ENCODE results near the gene SRRM3. TPM values are rescaled to one million over a fixed set of nuclear protein-coding genes. Genes with fewer than 3 reads are reported as not detected.
A peak's percentile ranks its signal among the peaks of the same experiment; 100 is the strongest.
"Not testable (repeated sequence)": the region's sequence is repeated elsewhere in the genome, so short reads cannot be mapped to it uniquely, and the experiment has no call there.

SRRM3 gene
- total RNA-seq, 2 experiments from 2014 or later = not detected

DNA sequence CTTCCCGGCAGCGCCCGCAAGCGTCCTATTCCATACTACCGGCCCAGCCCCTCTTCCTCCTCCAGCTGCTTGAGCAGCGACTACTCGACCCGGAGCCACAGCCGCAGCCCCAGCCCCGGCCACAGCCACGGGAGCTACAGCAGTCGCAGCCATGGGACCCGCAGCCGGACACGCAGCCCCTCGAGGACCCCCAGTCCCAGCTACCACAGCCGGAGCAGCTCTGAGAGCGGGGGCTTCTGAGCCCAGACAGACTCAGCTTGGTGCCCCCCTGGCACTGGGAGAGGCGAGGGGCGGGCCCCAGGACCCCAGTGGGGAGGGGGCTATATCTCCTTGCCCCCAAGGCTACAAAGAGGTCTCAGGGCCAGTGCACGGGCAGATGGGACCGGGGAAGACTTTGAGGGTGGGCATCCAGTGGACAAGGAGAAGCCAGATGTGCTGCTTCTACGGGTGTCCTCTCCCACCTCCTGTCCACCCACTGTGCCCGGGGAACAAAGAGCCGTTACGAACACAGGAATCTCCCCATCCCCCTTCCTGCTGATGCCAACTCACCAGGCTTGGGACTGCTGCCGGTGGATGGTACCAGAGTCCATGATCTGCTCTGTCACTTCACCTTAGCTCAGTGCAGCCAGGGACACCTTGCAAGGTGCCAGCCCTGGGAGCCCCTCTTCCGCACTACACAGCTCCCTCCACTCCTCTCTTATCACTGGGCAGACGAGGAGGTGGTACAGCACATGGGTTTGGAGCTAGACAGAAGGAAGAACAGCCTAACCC is 84.1 kb downstream of the SRRM3 start:
- Mint-ChIP-seq H3K27ac (no peak overlapping the region), H3K36me3 (ENCODE audit: low read depth) (no peaks in the 10 kb centered on the region), H3K4me1 (ENCODE audit: low read depth) (peaks cover 14% of the 10 kb centered on the region), H3K9me3 (ENCODE audit: insufficient read depth) (no peaks in the 10 kb centered on the region), H3K4me3 (no peak overlapping the region), H3K27me3 (ENCODE audit: low read depth) (peaks cover 24% of the 10 kb centered on the region)
- POLR2A ChIA-PET = interaction anchor here (0.6 to 0.9 kb wide), 2 partner anchors 33 to 210 kb away, joined by 3 to 4 read pairs; no protein-coding TSS in a partner anchor
- ATAC-seq = no peak
- CTCF ChIA-PET = interaction anchor here (0.9 to 1.2 kb wide), 2 partner anchors 28 to 107 kb away, joined by 3 read pairs; no protein-coding TSS in a partner anchor
- no peak for DNase-seq

DNA sequence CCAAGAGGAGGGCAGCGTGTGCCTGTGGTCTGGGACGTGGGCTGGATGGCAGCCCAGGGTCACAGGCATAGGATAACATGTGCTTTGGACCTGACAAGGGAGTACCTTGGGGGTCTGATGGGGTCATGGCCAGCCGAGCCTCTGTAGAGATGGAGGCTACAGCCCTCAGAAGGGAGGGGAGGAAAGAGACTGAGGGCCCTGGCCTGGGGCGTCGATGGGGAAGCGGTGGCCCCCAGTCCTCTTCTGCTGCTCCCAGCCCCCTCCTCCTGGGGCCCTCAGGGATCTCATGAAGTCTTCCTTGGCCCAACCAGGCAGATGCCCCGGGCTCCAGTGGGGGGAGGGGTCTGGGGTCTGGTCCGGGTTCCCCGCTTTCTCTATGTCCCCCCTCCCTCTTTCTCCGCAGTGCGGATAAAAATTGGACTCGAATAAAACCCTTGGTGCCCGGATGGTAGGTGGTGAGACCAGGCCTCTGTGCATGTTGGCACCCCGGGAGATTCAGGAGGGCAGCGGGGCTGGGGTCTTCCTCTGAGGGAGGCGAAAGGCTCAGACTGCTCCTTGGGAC is 85.2 kb downstream of the SRRM3 start:
- ChIA-PET POLR2A (interaction anchor here (0.6 kb wide), 1 partner anchor 13 kb away, joined by 3 read pairs; no protein-coding TSS in a partner anchor), CTCF (interaction anchor here (0.6 to 1.5 kb wide), 3 partner anchors 24 to 109 kb away, joined by 3 to 4 read pairs (median 3); no protein-coding TSS in a partner anchor)
- DNase-seq (no peak), ATAC-seq (no peak)
- Mint-ChIP-seq H3K27ac (no peak overlapping the region), H3K4me1 (ENCODE audit: low read depth) (peaks cover 20% of the 10 kb centered on the region), H3K4me3 (no peak overlapping the region), H3K9me3 (ENCODE audit: insufficient read depth) (no peaks in the 10 kb centered on the region), H3K36me3 (ENCODE audit: low read depth) (no peaks in the 10 kb centered on the region), H3K27me3 (ENCODE audit: low read depth) (peaks cover 18% of the 10 kb centered on the region)

DNA sequence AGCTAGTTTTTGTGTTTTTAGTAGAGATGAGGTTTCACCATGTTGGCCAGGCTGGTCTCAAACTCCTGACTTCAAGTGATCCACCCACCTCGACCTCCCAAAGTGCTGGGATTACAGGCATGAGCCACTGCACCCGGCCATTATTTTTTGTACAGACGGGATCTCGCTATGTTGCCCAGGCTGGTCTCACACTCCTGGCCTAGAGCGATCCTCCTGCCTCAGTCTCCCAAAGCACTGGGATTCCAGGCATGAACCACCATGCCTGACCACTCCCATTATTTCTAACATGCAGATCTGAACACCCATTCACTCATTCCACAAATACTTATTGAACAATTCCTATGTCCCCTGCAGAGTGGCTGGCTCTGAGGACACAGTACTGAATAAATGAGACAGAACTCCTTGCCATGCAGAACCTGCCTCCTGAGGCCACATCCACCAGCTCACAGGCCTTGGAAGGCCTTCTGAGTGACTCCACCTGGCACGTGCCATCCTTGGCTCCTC is 89.2 kb downstream of the SRRM3 start:
- Mint-ChIP-seq H3K27ac (peak overlapping the region; percentile 72), H3K4me1 (ENCODE audit: low read depth) (peaks cover 15% of the 10 kb centered on the region)
- H3K27me3 Mint-ChIP-seq (ENCODE audit: low read depth); DNase-seq; H3K4me3 Mint-ChIP-seq; H3K9me3 Mint-ChIP-seq (ENCODE audit: insufficient read depth); H3K36me3 Mint-ChIP-seq (ENCODE audit: low read depth); ATAC-seq: not testable (repeated sequence)
- POLR2A ChIA-PET = interaction anchor here (1.1 to 1.3 kb wide), 2 partner anchors 12 to 27 kb away, joined by 4 to 8 read pairs; no protein-coding TSS in a partner anchor
- CTCF ChIA-PET = interaction anchor here (0.7 to 3.4 kb wide), 19 partner anchors 9 to 113 kb away, joined by 3 to 93 read pairs (median 6); partner anchors contain the start of genes HSPB1 and YWHAG

DNA sequence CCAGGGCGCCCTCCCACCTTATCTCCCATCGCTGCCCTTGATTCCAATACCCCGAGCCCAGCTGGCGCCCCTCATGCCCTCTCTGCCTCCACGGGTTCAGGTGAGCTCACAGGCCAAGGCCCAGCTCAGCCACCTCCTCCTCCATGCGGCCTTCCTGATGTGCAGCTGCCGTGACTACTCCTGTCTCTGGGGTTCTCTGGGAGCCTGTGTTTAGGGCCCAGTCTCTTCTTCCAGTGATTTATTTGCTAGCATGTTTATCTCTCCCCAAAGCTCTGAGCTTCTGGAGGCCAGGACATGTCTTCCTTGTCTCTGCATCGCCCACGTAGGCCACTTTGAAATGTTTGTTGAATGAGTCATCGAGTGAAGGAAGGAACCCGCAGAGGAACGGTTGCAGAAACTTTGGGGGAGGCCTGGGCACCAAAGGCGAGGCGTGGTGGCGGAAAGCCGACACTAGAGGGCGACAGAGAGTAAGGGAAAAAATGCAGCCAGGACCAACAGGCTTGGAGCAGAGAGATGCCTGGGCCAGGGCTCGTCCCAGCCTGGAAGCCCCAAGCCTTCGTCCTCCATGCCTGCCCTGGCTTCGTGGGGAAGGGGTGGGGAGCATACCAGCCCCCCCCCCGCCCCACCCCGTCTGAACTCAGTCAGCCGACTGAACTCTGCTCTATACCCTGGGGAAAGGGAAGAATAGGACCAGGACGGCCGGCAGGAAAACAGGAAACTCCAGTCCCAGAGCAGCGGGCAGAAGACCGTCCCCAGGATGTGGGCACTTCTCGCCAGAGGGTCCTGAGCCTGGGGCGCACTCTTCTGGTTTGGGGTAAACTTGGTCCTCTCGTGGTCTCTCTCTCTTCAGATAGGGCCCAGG is 89.9 kb downstream of the SRRM3 start:
- ChIA-PET POLR2A (interaction anchor here (1.1 to 1.3 kb wide), 2 partner anchors 12 to 26 kb away, joined by 4 to 8 read pairs; no protein-coding TSS in a partner anchor), CTCF (interaction anchor here (0.7 to 3.4 kb wide), 19 partner anchors 8 to 113 kb away, joined by 3 to 93 read pairs (median 6); partner anchors contain the start of genes HSPB1 and YWHAG)
- peak; percentile 88 for ATAC-seq
- Mint-ChIP-seq H3K27me3 (ENCODE audit: low read depth) (peaks cover 4% of the 10 kb centered on the region), H3K27ac (peak overlapping the region; percentile 72), H3K9me3 (ENCODE audit: insufficient read depth) (no peaks in the 10 kb centered on the region), H3K4me3 (no peak overlapping the region), H3K4me1 (ENCODE audit: low read depth) (peaks cover 15% of the 10 kb centered on the region), H3K36me3 (ENCODE audit: low read depth) (no peaks in the 10 kb centered on the region)
- DNase-seq = peak; percentile 91

DNA sequence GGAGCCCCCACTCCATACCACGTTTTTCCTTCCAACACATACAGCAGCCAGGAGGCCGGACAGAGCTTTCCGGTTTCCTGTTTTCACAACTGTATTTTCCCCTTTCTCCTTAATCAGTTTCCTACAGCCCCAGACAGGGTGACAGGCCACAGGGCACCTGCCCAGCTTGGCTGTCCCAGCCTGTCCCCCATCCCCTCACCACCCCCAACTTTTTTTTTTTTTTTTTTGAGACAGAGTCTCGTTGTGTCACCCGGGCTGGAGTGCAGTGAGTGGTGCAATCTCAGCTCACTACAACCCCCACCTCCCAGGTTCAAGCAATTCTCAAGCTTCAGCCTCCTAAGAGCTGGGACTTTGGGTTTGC is 90.5 kb downstream of the SRRM3 start:
- Mint-ChIP-seq H3K36me3 (ENCODE audit: low read depth) (no peaks in the 10 kb centered on the region), H3K4me3 (no peak overlapping the region), H3K27ac (no peak overlapping the region), H3K4me1 (ENCODE audit: low read depth) (peaks cover 15% of the 10 kb centered on the region), H3K27me3 (ENCODE audit: low read depth) (peaks cover 4% of the 10 kb centered on the region), H3K9me3 (ENCODE audit: insufficient read depth) (no peaks in the 10 kb centered on the region)
- POLR2A ChIA-PET = interaction anchor here (0.6 kb wide), 1 partner anchor 20 kb away, joined by 4 read pairs; no protein-coding TSS in a partner anchor
- DNase-seq (no peak), ATAC-seq (no peak)
- CTCF ChIA-PET = interaction anchor here (1.6 to 3.4 kb wide), 7 partner anchors 13 to 114 kb away, joined by 8 to 93 read pairs (median 21); partner anchors contain the start of gene HSPB1

DNA sequence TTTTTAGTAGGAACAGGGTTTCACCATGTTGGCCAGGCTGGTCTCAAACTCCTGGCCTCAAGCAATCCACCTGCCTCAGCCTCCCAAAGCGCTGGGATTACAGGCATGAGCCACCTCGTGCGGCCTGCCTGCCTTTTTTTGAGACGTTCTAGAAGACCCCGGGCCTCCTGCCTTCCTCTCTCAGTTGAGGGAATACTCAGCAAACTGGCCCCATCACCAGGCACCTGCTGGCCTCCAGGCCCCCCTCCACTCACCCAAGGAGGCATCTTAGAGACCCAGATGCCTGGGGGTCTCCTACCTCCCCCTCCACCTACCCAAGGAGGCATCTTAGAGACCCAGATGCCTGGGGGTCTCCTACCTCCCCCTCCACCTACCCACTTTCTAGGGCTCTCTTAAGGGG is 91.2 kb downstream of the SRRM3 start:
- peaks cover 15% of the 10 kb centered on the region for H3K4me1 Mint-ChIP-seq (ENCODE audit: low read depth)
- CTCF ChIA-PET = interaction anchor here (2.2 to 3.4 kb wide), 5 partner anchors 13 to 115 kb away, joined by 20 to 93 read pairs (median 29); partner anchors contain the start of gene HSPB1
- not testable (repeated sequence) for H3K9me3 Mint-ChIP-seq (ENCODE audit: insufficient read depth); ATAC-seq; DNase-seq; H3K36me3 Mint-ChIP-seq (ENCODE audit: low read depth); H3K27ac Mint-ChIP-seq; H3K27me3 Mint-ChIP-seq (ENCODE audit: low read depth); H3K4me3 Mint-ChIP-seq
- POLR2A ChIA-PET = interaction anchor here (0.6 kb wide), 1 partner anchor 19 kb away, joined by 4 read pairs; no protein-coding TSS in a partner anchor

DNA sequence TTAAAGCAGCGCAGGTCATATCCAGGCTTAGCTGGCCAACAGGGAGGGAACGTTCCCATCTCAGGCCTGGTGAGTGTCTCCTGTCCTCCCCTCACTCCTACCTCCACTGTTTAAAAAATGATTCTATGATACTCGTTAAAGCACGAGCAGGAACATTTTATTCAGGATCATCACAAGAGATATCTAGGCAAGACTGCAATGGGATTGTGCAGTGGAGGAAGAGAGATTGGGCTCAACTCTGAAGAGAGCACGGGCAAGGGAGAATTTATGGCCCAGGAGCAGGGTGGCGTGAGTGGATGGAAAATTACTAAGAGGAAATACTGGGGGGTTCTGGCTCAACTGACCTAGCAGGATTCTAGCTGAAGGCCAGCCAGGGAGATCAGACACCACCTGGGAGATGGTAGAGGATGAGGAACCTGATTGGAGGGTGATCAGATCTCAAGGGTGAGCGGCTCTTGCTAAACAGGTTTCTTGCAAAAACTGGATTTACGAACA is 91.8 kb downstream of the SRRM3 start:
- CTCF ChIA-PET = interaction anchor here (1.1 to 3.4 kb wide), 2 partner anchors 20 to 21 kb away, joined by 8 to 93 read pairs; no protein-coding TSS in a partner anchor
- H3K4me1 Mint-ChIP-seq (ENCODE audit: low read depth) = peaks cover 15% of the 10 kb centered on the region
- H3K9me3 Mint-ChIP-seq (ENCODE audit: insufficient read depth) = no peaks in the 10 kb centered on the region
- ATAC-seq (no peak), DNase-seq (no peak)
- POLR2A ChIA-PET = interaction anchor here (0.9 kb wide), 1 partner anchor 24 kb away, joined by 3 read pairs; no protein-coding TSS in a partner anchor
- peaks cover 4% of the 10 kb centered on the region for H3K27me3 Mint-ChIP-seq (ENCODE audit: low read depth)
- H3K36me3 Mint-ChIP-seq (ENCODE audit: low read depth) = no peaks in the 10 kb centered on the region
- no peak overlapping the region for H3K27ac Mint-ChIP-seq
- no peak overlapping the region for H3K4me3 Mint-ChIP-seq

DNA sequence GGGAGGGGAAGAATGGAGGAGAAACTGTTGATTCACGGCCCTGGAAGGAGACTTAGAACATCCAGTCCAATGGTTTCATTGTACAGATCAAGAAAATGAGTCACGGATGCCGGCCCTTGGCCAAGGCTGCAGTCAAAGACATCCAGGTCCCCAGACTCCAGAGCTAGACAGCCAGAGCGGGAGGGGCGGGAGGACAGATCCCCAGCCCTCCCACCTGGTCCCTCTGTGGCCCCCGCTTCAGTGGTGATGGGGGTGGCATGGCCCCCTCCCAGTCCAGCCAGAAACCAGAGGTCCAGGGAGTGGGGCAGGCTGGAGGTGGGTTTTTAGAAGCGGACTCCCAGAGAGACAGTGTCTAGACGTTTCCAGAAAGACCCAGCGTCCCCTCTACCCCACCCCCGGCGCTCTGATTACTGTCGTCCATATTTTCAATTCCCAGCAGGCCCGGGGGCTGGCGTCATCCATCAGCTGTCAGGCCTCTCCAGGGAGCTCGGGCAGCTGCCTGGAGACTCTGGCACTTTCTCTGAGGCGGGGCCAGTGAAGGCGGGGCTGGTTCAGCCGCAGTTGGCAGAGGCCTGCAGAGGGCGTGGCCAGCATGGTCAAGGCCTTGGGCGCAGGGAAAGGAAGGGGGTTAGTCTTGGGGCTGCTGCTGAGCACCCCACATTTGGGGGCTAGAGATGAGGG is 92.8 kb downstream of the SRRM3 start:
- ATAC-seq (no peak), DNase-seq (no peak)
- H3K27ac Mint-ChIP-seq = no peak overlapping the region
- ChIA-PET POLR2A (interaction anchor here (0.9 kb wide), 1 partner anchor 23 kb away, joined by 3 read pairs; no protein-coding TSS in a partner anchor), CTCF (interaction anchor here (1.1 kb wide), 1 partner anchor 20 kb away, joined by 8 read pairs; no protein-coding TSS in a partner anchor)
- H3K36me3 Mint-ChIP-seq (ENCODE audit: low read depth) = no peaks in the 10 kb centered on the region
- no peak overlapping the region for H3K4me3 Mint-ChIP-seq
- H3K27me3 Mint-ChIP-seq (ENCODE audit: low read depth) = peaks cover 4% of the 10 kb centered on the region
- H3K9me3 Mint-ChIP-seq (ENCODE audit: insufficient read depth) = no peaks in the 10 kb centered on the region
- H3K4me1 Mint-ChIP-seq (ENCODE audit: low read depth) = peaks cover 15% of the 10 kb centered on the region

DNA sequence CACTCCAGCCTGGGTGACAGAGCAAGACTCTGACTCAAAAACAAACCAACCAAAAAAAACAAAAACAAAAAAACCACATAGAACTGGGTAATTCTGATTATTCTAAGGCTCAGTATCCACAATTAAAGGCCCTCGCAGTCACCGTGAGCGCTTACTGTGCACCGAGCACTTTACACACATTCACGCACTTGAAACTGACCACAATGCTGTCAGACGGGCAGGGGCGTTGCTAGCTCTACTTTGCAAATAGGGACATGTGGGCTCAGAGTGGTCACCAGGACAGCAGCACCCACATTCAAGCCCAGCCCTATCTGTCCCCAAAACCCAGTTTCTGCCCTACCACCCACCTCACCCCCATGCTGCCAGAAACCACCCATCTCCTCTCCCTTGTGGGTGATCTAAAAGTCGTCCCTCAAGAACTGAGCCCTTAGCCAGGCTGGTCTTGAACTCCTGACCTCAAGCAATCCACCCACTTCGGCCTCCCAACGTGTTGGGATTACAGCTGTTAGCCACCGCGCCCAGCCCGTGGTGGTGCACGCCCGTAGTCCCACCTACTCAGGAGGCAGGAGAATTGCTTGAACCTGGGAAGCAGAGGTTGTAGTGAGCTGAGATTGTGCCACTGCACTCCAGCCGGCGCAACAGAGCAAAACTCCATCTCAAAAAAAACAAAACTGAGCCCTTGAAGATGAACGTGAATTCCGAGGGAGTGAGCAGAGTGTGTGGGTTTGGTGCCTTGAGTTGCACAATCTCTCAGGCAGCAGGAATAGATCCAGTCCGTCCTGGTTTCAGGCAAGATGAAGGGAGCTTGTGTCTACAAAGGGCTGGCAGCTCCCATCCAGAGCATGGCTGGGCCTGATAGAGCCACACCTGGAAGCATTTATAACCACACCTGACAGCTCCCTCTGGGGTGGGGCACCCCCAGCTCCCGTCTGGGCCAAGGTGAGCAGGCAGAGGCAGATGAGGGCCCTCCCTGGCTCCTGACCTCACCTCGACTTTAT is 95.3 kb downstream of the SRRM3 start:
- no peak for ATAC-seq
- CTCF ChIA-PET = interaction anchor here (0.9 to 1.6 kb wide), 2 partner anchors 14 to 17 kb away, joined by 4 to 5 read pairs; no protein-coding TSS in a partner anchor
- Mint-ChIP-seq H3K9me3 (ENCODE audit: insufficient read depth) (no peaks in the 10 kb centered on the region), H3K27me3 (ENCODE audit: low read depth) (peaks cover 7% of the 10 kb centered on the region), H3K4me3 (no peak overlapping the region), H3K4me1 (ENCODE audit: low read depth) (peaks cover 4% of the 10 kb centered on the region), H3K27ac (no peak overlapping the region), H3K36me3 (ENCODE audit: low read depth) (peaks cover under 1% of the 10 kb centered on the region)
- POLR2A ChIA-PET = no interaction called here
- DNase-seq = no peak

All from activated CD8-positive, alpha-beta T cell treated with anti-CD3 and anti-CD28 coated beads, Interleukin-2, amount 10 ng/mL, durations not matched to agents 7 days and 5 days (primary cell).